IMR-90 (cell line): ENCODE measurements around the gene SYNGR2. TPM values are rescaled to one million over a fixed set of nuclear protein-coding genes. Genes with fewer than 3 reads are reported as not detected.

Experiments used
- ATAC-seq: fragments of 200-7000 bp; cut with Tn5 transposase; 2 replicates; pipeline ENCODE4 v1.9.1; 2020; ENCODE audit warnings: low read depth, mild to moderate bottlenecking, moderate library complexity
- BruUV-seq: library from RNA; stranded (reverse); fragments of 400-500 nt; replicated peaks from 2 replicates; lab custom pipeline; 2021; lab: Mats Ljungman, UMichigan
- CTCF ChIA-PET: fragments of 300-600 bp; formaldehyde crosslinking; extraction: SDS; loops from one replicate; lab custom pipeline; 2021; ENCODE audit warnings: antibody characterized with exemption; lab: Yijun Ruan, JAX
- POLR2A ChIA-PET: fragments of 300-600 bp; sonication (Branson Sonifier 250); formaldehyde crosslinking; loops from one replicate; lab custom pipeline; 2022; ENCODE audit warnings: antibody characterized with exemption; ENCODE audit not compliant: unreplicated experiment; lab: Charles Lee
- DNase-seq: peaks from one replicate; pipeline ENCODE4 v3.0.0; 2013
- H2AFZ ChIP-seq: replicated peaks from 2 replicates; pipeline ENCODE3; 2013; ENCODE audit warnings: low read length, mild to moderate bottlenecking; ENCODE audit not compliant: poor library complexity
- H2AK5ac ChIP-seq: 2 replicates; pipeline ENCODE4 v1.6.1; 2013; ENCODE audit warnings: low read depth, low read length, inconsistent platforms
- H2AK9ac ChIP-seq: replicated peaks from 2 replicates; pipeline ENCODE3; 2013; ENCODE audit warnings: mild to moderate bottlenecking, low read depth, low read length, moderate library complexity; ENCODE audit not compliant: poor library complexity
- H2BK120ac ChIP-seq: 2 replicates; pipeline ENCODE4 v1.6.1; 2013; ENCODE audit warnings: low read depth, low read length, inconsistent platforms
- H2BK15ac ChIP-seq: 3 replicates; pipeline ENCODE4 v1.6.1; 2013; ENCODE audit warnings: low read depth, low read length, inconsistent platforms
- H2BK20ac ChIP-seq: 2 replicates; pipeline ENCODE4 v1.6.1; 2013; ENCODE audit warnings: low read depth, mild to moderate bottlenecking, inconsistent platforms, low read length, moderate library complexity
- H2BK5ac ChIP-seq: 2 replicates; pipeline ENCODE4 v1.6.1; 2013; ENCODE audit warnings: mild to moderate bottlenecking, low read depth, low read length, inconsistent platforms; ENCODE audit not compliant: poor library complexity, severe bottlenecking
- H3K14ac ChIP-seq: replicated peaks from 2 replicates; pipeline ENCODE4 v1.6.1; 2013; ENCODE audit warnings: low read depth, low read length, inconsistent platforms
- H3K18ac ChIP-seq: 2 replicates; pipeline ENCODE4 v1.6.1; 2013; ENCODE audit warnings: low read depth, low read length, control low read depth
- H3K23ac ChIP-seq: 2 replicates; pipeline ENCODE4 v1.6.1; 2013; ENCODE audit warnings: low read depth, low read length, inconsistent platforms
- H3K27ac ChIP-seq: 2 replicates; pipeline ENCODE4 v1.5.1; 2013; ENCODE audit warnings: mild to moderate bottlenecking, control low read depth, low read length; ENCODE audit not compliant: insufficient read depth
- H3K27me3 ChIP-seq: 2 replicates; pipeline ENCODE4 v1.6.1; 2013; ENCODE audit warnings: low read length; ENCODE audit not compliant: control insufficient read depth, insufficient read depth
- H3K36me3 ChIP-seq: 2 replicates; pipeline ENCODE4 v1.6.1; 2013; ENCODE audit warnings: low read length, mixed read lengths; ENCODE audit not compliant: control insufficient read depth, insufficient read depth
- H3K4ac ChIP-seq: 2 replicates; pipeline ENCODE4 v1.6.1; 2013; ENCODE audit warnings: low read depth, low read length, inconsistent platforms
- H3K4me1 ChIP-seq: 2 replicates; pipeline ENCODE4 v1.6.1; 2013; ENCODE audit warnings: low read length, mixed read lengths; ENCODE audit not compliant: control insufficient read depth, insufficient read depth
- H3K4me2 ChIP-seq: 2 replicates; pipeline ENCODE4 v1.6.1; 2013; ENCODE audit warnings: low read depth, mild to moderate bottlenecking, control low read depth, low read length, moderate library complexity
- H3K4me3 ChIP-seq: 2 replicates; pipeline ENCODE4 v1.5.1; 2013; ENCODE audit warnings: low read depth, mild to moderate bottlenecking, control low read depth, low read length, moderate library complexity; ENCODE audit not compliant: insufficient read depth
- H3K56ac ChIP-seq: 2 replicates; pipeline ENCODE4 v1.6.1; 2013; ENCODE audit warnings: low read length, inconsistent platforms; ENCODE audit not compliant: insufficient read depth; ENCODE audit errors: extremely low read depth
- H3K79me1 ChIP-seq, 2 experiments: 2 replicates each; pipeline ENCODE4 v1.6.1; 2013; ENCODE audit warnings: low read length in 2 of 2, inconsistent platforms in 1 of 2, low read depth in 1 of 2
- H3K9ac ChIP-seq: 2 replicates; pipeline ENCODE4 v1.6.1; 2013; ENCODE audit warnings: low read depth, low read length, control low read depth
- H3K9me1 ChIP-seq: 2 replicates; pipeline ENCODE4 v1.6.1; 2013; ENCODE audit warnings: low read length, inconsistent platforms; ENCODE audit not compliant: insufficient read depth
- H3K9me3 ChIP-seq: 2 replicates; pipeline ENCODE4 v1.6.1; 2013; ENCODE audit warnings: low read length; ENCODE audit not compliant: control insufficient read depth, insufficient read depth
- H4K20me1 ChIP-seq: 2 replicates; pipeline ENCODE4 v1.6.1; 2013; ENCODE audit warnings: low read length, inconsistent platforms; ENCODE audit not compliant: insufficient read depth
- H4K5ac ChIP-seq: 2 replicates; pipeline ENCODE4 v1.6.1; 2013; ENCODE audit warnings: mild to moderate bottlenecking, low read depth, low read length, control low read depth
- H4K8ac ChIP-seq, 2 experiments: 2 replicates each; pipeline ENCODE4 v1.6.1; 2013; ENCODE audit warnings: low read depth in 2 of 2, low read length in 2 of 2, control low read depth in 1 of 2, inconsistent platforms in 1 of 2
- H4K91ac ChIP-seq: 2 replicates; pipeline ENCODE4 v1.6.1; 2013; ENCODE audit warnings: low read depth, low read length, inconsistent platforms; ENCODE audit not compliant: insufficient read depth
- BHLHE40 ChIP-seq: fragments of 150-350 bp; IDR thresholded peaks from 2 replicates; pipeline ENCODE4 v1.6.1; 2016; ENCODE audit warnings: mild to moderate bottlenecking, low read depth, low read length
- FOS ChIP-seq: fragments of 150-350 bp; IDR thresholded peaks from 2 replicates; pipeline ENCODE4 v1.6.1; 2016; ENCODE audit warnings: low read depth, low read length
- MXI1 ChIP-seq: IDR thresholded peaks from 2 replicates; pipeline ENCODE4 v1.6.1; 2012; ENCODE audit warnings: low read depth, mild to moderate bottlenecking, low read length, moderate library complexity, borderline replicate concordance
- NFE2L2 ChIP-seq: fragments of 150-350 bp; IDR thresholded peaks from 2 replicates; pipeline ENCODE4 v1.6.1; 2016; ENCODE audit warnings: low read depth, mild to moderate bottlenecking, low read length
- POLR2A ChIP-seq: IDR thresholded peaks from 2 replicates; pipeline ENCODE4 v1.6.1; 2012; ENCODE audit warnings: mild to moderate bottlenecking, low read depth, low read length
- RCOR1 ChIP-seq: IDR thresholded peaks from 2 replicates; pipeline ENCODE4 v1.6.1; 2012; ENCODE audit warnings: mild to moderate bottlenecking, low read length, improper control_type of control experiment; ENCODE audit not compliant: insufficient replicate concordance
- RFX5 ChIP-seq: IDR thresholded peaks from 2 replicates; pipeline ENCODE4 v1.8.0; 2012; ENCODE audit warnings: low read depth, mild to moderate bottlenecking, low read length, moderate library complexity
- SMC3 ChIP-seq: fragments of 150-350 bp; IDR thresholded peaks from 2 replicates; pipeline ENCODE4 v1.6.1; 2016; ENCODE audit warnings: low read depth, mild to moderate bottlenecking, antibody characterized with exemption, low read length, moderate library complexity
- USF2 ChIP-seq: fragments of 150-350 bp; IDR thresholded peaks from 2 replicates; pipeline ENCODE4 v1.6.1; 2017; ENCODE audit warnings: mild to moderate bottlenecking, antibody characterized with exemption, low read length, low read depth
- WGBS, 2 experiments: methylation state at CpG; one replicate each; pipeline versions ENCODE4 v1.1.5 to v1.1.7; 2013; ENCODE audit warnings: missing lambda C conversion rate in 2 of 2; ENCODE audit not compliant: insufficient read length in 1 of 2; ENCODE audit errors: extremely low coverage in 2 of 2; 5-methylcytosine and 5-hydroxymethylcytosine counted together
- dilution Hi-C: fragments of 300-500 bp; cut with HindIII; formaldehyde crosslinking; loops from one replicate; pipeline ENCODE4 v1.14.3; 2018; ENCODE audit warnings: low sequenced_read_pairs; ENCODE audit not compliant: unreplicated experiment
- in situ Hi-C: fragments of 300-500 bp; cut with MboI; formaldehyde crosslinking; loops from 3 replicates; pipeline ENCODE4 v1.14.3; 2019; ENCODE audit warnings: low sequenced_read_pairs, inconsistent platforms, mixed read lengths
- intact Hi-C: fragments of 100-400 bp; cut with micrococcal nuclease; formaldehyde crosslinking; loops from 2 replicates; pipeline ENCODE4 v1.10.0; 2022
- polyA plus RNA-seq, 3 experiments: library from polyadenylated mRNA; depleted of rRNA; stranded (reverse); fragments of >200 nt; gene quantifications; 2 replicates each; pipeline ENCODE4 v1.2.3, GENCODE V29; 2012; ENCODE audit warnings: low replicate concordance in 1 of 3
- total RNA-seq: library from RNA; depleted of rRNA; stranded (reverse); fragments of >200 nt; gene quantifications from 2 replicates; pipeline ENCODE4 v1.2.3, GENCODE V29; 2012
- TF ChIP-seq, protein P1 (sequence below): fragments of 150-350 bp; IDR thresholded peaks from 2 replicates; pipeline ENCODE4 v1.6.1; 2016; ENCODE audit warnings: low read depth, mild to moderate bottlenecking, low read length, moderate library complexity, borderline replicate concordance

Gene SYNGR2
- total and polyA plus RNA-seq, 2 of the 4 experiments (the other 2 are of a cell fraction), result 11.1 to 63.1 TPM

DNA sequence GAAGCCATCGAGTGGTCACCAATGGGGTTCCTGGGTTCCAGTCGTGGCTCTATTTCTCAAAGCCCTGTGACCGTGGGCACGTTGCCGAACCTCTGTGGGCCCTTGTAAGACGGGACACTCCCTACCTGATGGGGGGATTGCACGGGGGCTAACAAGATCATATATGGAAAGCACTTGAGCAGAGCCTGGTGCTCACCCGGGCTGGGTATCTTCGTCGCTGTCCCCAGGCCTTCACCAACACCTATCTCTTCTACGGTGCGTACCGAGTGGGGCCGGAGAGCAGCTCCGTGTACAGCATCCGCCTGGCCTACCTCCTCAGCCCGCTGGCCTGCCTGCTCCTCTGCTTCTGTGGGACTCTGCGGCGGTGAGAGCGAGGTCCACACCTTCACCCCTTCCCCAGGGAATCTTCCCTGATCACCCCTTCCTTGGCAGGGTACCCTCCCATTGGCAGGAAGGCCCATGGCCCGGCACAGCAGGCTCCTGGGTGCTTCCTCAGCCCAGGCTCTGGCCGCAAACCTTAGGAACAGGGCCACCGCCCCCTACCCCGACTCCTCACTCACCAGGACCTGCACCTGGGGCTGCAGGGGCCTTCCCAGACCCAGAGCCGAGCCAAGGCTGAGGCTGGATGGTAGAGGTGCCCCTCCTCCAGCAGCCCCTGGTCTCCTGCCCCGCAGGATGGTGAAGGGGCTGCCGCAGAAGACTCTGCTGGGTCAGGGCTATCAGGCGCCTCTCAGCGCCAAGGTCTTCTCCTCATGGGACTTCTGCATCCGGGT, 35.0 kb upstream of the SYNGR2 start:
- no peaks in the 10 kb centered on the region; the same call in 1 of the 2 replicates for H4K20me1 ChIP-seq
- H2AK5ac ChIP-seq, result no peak overlapping the region
- H3K79me1 ChIP-seq, result no peaks in the 10 kb centered on the region
- H4K8ac ChIP-seq, result no peak overlapping the region
- H3K9me1 ChIP-seq, result no peaks in the 10 kb centered on the region
- no peak overlapping the region for H3K27ac ChIP-seq
- H3K4me1 ChIP-seq, result peaks cover 1% of the 10 kb centered on the region; the same call in 1 of the 2 replicates
- no peak overlapping the region for H3K23ac ChIP-seq
- intact Hi-C loops (no loop called here), in situ Hi-C loops (no loop called here), dilution Hi-C loops (no loop called here)
- no peak overlapping the region for H2BK120ac ChIP-seq
- H3K9ac ChIP-seq, result no peak overlapping the region
- no peak overlapping the region for H2AFZ ChIP-seq
- no peak for ATAC-seq
- no TSS peak for BruUV-seq
- no peak overlapping the region for H3K4ac ChIP-seq
- no peak overlapping the region for H4K91ac ChIP-seq
- no peak overlapping the region for H3K4me2 ChIP-seq
- no peak overlapping the region for H3K18ac ChIP-seq
- 86% methylated on average over 5 of the region's 30 CpGs; no CpG with 5 or more reads in 1 of the 2 experiments for WGBS, 2 experiments
- H2BK5ac ChIP-seq, result no peak overlapping the region
- no peak for DNase-seq
- H3K9me3 ChIP-seq, result no peaks in the 10 kb centered on the region
- H3K56ac ChIP-seq, result no peak overlapping the region
- TF ChIP-seq USF2 (no peak), FOS (no peak), NFE2L2 (no peak), RFX5 (no peak), POLR2A (no peak), BHLHE40 (no peak), RCOR1 (no peak), MXI1 (no peak), SMC3 (no peak)
- TF ChIP-seq, protein P1, sequence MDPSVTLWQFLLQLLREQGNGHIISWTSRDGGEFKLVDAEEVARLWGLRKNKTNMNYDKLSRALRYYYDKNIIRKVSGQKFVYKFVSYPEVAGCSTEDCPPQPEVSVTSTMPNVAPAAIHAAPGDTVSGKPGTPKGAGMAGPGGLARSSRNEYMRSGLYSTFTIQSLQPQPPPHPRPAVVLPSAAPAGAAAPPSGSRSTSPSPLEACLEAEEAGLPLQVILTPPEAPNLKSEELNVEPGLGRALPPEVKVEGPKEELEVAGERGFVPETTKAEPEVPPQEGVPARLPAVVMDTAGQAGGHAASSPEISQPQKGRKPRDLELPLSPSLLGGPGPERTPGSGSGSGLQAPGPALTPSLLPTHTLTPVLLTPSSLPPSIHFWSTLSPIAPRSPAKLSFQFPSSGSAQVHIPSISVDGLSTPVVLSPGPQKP, result no peak
- POLR2A ChIA-PET, result no interaction called here
- H3K36me3 ChIP-seq, result no peaks in the 10 kb centered on the region
- H4K5ac ChIP-seq, result no peak overlapping the region
- no peak overlapping the region for H2BK20ac ChIP-seq
- H2BK15ac ChIP-seq, result no peak overlapping the region
- CTCF ChIA-PET, result no interaction called here
- no peak overlapping the region for H2AK9ac ChIP-seq
- H3K14ac ChIP-seq, result no peak overlapping the region
- H3K27me3 ChIP-seq, result peaks cover 69% of the 10 kb centered on the region
- H3K4me3 ChIP-seq, result no peak overlapping the region
